ENCODE results near the gene CASP10. TPM values are rescaled to one million over a fixed set of nuclear protein-coding genes. Genes with fewer than 3 reads are reported as not detected.
"Not testable (repeated sequence)": the region's sequence is repeated elsewhere in the genome, so short reads cannot be mapped to it uniquely, and the experiment has no call there.

Gene CASP10
- polyA plus RNA-seq, 3 donors, result 7.9 to 12.6 (median 9.2) TPM

GRCh38 chr2:201152517-201152916 is 30.4 kb upstream of the CASP10 start:
- DNase-seq (ENCODE audit: extremely low read depth in 1 of 11, low read depth in 9 of 11, low spot score in 4 of 11), result no peak

DNA sequence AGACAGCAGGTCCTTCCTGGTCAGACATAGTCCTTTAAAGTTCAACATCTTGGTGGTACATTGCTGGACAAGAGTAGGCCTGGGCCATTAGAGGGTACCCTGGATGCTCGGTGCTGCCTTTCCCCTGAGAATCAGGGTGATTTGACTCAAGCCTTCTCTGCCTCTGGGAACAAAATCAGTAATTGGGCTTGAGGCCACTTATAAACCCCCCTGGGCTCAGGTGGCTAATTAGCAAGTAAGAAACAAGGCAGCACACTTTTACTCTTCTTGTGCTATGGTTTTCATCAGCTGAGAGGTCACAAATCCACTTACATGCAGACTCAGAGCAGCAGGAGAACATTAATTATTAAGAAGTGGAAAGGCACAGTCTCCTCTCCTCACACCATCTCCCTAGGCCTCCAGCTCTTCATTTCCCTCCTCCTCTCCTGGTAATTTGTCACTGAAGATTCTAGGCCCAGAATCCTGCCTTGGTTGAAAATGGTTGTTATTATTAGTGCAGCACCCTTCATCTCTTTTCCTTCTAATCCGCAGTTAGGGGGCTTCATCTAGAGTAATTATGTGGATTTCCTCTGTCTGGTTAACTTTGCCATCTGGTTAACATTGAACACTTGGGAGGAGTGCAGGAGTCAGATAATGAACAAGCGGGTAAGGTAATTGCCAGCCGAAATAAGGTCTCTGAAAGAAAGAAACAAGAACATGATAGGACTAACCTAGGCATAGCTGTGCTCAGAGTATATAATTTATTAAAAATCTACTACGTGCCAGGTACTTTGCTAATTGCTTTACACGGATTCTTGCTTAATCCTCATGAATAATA is 29.7 kb upstream of the CASP10 start:
- no peak for DNase-seq (ENCODE audit: extremely low read depth in 1 of 11, low read depth in 9 of 11, low spot score in 4 of 11)

DNA sequence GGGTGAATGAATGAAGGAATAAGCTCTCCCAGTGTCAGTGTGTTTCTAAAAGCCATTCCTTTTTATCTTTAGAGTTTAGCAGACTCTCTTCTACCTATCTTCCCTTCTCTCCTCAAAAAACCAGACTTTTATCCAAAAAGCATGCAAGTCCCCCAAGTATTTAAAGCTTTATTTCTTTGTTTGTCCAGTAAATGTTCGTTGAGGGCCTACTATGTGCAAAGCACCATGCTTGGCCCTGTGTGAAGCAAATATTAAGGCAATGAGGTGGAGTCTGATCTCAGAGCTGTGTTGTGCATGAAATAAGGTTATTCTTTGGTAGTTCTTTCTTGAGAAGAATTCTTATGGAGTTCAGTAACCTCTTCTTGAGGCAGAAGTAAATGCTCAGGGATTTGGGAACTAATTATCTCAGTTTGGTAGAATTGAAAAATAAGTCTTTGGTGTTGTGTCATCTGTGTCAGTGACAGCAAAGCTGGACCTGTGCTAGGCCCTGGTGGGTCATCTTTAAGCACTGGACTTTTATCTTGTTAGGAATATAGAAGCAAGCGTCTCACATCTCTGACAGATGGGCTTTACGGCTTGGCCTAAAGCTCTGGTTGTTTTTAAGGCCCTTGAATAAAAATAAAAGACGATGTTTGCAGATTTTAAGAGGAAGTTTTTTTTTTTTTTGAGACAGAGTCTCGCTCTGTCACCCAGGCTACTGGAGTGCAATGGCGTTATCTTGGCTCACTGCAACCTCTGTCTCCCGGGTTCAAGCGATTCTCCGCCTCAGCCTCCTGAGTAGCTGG is 28.1 kb upstream of the CASP10 start:
- DNase-seq (ENCODE audit: extremely low read depth in 1 of 11, low read depth in 9 of 11, low spot score in 4 of 11), result no peak

- no peak for DNase-seq (ENCODE audit: extremely low read depth in 1 of 11, low read depth in 9 of 11, low spot score in 4 of 11)
These were observed 26.9 kb upstream of the CASP10 start for GRCh38 chr2:201156036-201156435.

GRCh38 chr2:201156640-201157039 is 26.3 kb upstream of the CASP10 start:
- no peak for DNase-seq (ENCODE audit: extremely low read depth in 1 of 11, low read depth in 9 of 11, low spot score in 4 of 11)

- DNase-seq (ENCODE audit: extremely low read depth in 1 of 11, low read depth in 9 of 11, low spot score in 4 of 11), result no peak
These were observed 25.2 kb upstream of the CASP10 start for GRCh38 chr2:201157694-201158093.

GRCh38 chr2:201158111-201158929 is 24.6 kb upstream of the CASP10 start:
- DNase-seq (ENCODE audit: extremely low read depth in 1 of 11, low read depth in 9 of 11, low spot score in 4 of 11), result peak in 9 of 11 donors; percentile 40 to 81 (median 51)

DNA sequence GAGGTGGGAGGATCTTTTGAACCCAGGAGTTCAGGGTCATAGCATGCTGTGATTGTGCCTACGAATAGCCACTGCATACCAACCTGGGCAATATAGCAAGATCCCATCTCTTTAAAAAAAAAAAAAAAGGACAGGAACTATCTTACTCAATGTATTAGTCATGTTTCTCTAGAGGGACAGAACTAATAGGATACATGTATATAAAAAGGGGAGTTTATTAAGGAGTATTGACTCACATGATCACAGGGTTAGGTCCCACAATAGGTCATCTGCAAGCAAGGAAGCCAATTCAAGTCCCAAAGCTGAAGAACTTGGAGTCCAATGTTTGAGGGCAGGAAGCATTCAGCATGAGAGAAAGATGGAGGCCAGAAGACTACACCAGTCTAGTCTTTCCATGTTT is 18.8 kb upstream of the CASP10 start:
- no peak for DNase-seq (ENCODE audit: extremely low read depth in 1 of 11, low read depth in 9 of 11, low spot score in 4 of 11)

DNA sequence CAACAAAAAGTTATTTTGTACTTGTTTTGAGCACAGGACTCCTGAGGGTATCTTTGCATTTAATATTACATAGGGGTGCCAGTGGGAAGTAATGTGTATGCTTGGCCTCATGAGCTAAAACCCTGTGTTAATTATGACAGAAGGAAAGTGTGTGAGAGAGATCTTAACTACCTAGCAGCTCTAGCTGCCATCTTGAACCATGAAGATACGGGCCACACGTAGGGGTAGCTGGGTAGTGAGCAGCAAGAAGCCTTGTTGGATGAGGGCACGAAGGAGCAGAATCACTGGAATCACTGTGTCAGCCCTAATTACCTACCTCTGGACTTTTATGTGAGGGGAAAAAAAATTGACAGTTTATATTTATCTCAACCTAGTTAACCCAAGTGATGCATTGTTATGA is 15.4 kb upstream of the CASP10 start:
- no peak for DNase-seq (ENCODE audit: extremely low read depth in 1 of 11, low read depth in 9 of 11, low spot score in 4 of 11)

DNA sequence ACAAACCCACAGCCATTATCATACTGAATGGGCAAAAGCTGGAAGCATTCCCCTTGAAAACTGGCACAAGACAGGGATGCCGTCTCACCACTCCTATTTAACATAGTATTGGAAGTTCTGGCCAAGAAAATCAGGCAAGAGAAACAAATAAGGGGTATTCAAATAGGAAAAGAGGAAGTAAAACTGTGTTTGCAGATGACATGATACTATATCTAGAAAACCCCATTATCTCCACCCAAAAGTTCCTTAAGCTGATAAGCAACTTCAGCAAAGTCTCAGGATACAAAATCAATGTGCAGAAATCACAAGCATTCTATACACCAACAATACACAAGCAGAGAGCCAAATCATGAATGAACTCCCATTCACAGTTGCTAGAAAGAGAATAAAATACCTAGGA is 14.4 kb upstream of the CASP10 start:
- DNase-seq (ENCODE audit: extremely low read depth in 1 of 11, low read depth in 9 of 11, low spot score in 4 of 11), result not testable (repeated sequence)

- DNase-seq (ENCODE audit: extremely low read depth in 1 of 11, low read depth in 9 of 11, low spot score in 4 of 11), result no peak
These were observed 11.6 kb upstream of the CASP10 start for GRCh38 chr2:201171259-201171814.

DNA sequence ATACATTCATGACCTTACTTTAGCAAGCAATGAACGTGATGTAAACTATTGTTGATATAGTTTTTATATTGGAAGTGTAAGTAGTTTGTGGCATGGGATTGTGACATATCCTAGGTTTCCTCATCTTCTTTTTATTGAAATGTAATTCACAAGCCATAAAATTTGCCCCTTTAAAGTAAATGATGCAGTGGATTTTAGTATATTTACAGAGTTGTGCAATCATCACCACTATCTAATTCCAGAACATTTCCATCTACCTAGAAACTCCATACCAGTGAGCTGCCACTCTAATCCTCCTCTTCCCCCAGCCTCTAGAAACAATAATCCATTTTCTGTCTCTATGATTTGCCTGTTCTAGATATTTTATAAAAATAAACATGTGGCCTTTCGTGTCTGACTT is 10.7 kb upstream of the CASP10 start:
- DNase-seq (ENCODE audit: extremely low read depth in 1 of 11, low read depth in 9 of 11, low spot score in 4 of 11), result no peak

DNA sequence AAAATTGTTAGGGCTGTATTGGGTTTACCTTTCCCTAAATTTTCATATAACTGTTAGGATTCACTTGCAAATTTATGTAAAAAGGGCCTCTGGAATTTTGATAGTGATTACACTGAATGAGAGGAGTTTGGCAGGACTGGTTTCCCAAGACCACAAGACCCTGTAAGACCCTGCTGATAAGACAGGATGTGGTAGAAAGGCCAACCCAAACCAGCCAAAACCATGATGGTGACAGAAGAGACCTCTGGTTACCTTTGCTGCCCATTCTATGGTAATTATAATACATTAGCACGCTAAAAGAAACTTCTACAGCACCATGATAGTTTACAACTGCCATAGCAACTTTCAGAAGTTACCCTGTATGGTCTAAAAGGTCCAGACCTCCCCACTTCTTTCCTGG is 8.3 kb upstream of the CASP10 start:
- no peak for DNase-seq (ENCODE audit: extremely low read depth in 1 of 11, low read depth in 9 of 11, low spot score in 4 of 11)

DNA sequence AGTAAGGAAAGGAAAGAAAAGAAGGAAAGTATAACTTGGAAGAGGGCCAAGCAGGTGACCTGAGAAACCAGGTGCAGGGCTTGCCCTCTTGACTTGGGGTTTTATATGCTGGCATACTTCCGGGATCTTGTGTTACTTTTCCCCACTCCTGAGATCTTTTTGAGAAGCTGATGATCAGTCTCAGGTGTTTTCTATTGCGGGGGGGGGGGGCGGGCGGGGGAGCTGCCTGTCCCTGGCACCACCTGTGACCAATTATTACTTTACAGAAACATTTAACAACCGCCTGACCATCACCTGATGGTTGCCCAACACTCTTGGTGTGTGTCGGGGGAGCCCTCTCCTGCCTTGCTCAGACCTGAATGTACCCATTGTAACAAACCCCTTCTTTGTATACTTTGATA is 6.9 kb upstream of the CASP10 start:
- no peak for DNase-seq (ENCODE audit: extremely low read depth in 1 of 11, low read depth in 9 of 11, low spot score in 4 of 11)

GRCh38 chr2:201180010-201180409 is 2.9 kb upstream of the CASP10 start:
- DNase-seq (ENCODE audit: extremely low read depth in 1 of 11, low read depth in 9 of 11, low spot score in 4 of 11), result no peak

GRCh38 chr2:201183365-201183727 is 405 bp downstream of the CASP10 start:
- DNase-seq (ENCODE audit: extremely low read depth in 1 of 11, low read depth in 9 of 11, low spot score in 4 of 11), result peak in 1 of 11 donors; percentile 13

GRCh38 chr2:201183835-201184234 is 894 bp downstream of the CASP10 start:
- DNase-seq (ENCODE audit: extremely low read depth in 1 of 11, low read depth in 9 of 11, low spot score in 4 of 11), result not testable (repeated sequence)

DNA sequence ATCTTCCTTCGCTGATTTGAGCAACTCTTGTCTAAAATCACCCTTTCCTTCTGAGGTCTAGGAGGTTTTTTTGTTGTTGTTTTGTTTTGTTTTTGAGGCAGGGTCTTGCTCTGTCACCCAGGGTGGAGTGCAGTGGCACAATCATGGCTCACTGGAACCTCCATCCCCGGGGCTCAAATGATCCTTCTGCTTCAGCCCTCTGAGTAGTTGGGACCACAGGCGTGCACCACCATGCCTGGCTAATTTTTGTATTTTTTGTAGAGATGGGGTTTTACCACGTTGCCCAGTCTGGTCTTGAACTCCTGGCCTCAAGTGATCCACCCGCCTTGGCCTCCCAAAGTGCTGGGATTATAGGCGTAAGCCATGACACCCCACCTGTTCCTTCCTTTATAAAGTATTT is 1.3 kb downstream of the CASP10 start:
- DNase-seq (ENCODE audit: extremely low read depth in 1 of 11, low read depth in 9 of 11, low spot score in 4 of 11), result not testable (repeated sequence)

DNA sequence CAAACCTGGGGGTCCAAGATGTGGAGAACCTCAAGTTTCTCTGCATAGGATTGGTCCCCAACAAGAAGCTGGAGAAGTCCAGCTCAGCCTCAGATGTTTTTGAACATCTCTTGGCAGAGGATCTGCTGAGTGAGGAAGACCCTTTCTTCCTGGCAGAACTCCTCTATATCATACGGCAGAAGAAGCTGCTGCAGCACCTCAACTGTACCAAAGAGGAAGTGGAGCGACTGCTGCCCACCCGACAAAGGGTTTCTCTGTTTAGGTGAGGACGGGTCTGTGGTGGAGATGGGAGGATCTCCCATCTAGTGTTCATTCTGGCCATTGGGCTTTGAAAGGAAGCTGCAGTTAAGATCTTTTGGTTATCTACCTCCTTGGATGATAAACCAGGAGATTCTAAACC is 2.9 kb downstream of the CASP10 start:
- DNase-seq (ENCODE audit: extremely low read depth in 1 of 11, low read depth in 9 of 11, low spot score in 4 of 11), result no peak

Measured in renal cortex interstitium (tissue), 11 donors.